ENCODE data around the gene TFR2. TPM values are rescaled to one million over a fixed set of nuclear protein-coding genes. Genes with fewer than 3 reads are reported as not detected.

The TFR2 gene
- total and polyA plus RNA-seq, 2 of the 4 experiments (the other 2 are of a cell fraction), result 0.18 to 0.50 TPM

GRCh38 chr7:100688326-100688860 lies 47.0 kb upstream of the TFR2 start (continued):
- no peak for TF ChIP-seq CTCF (conservative IDR thresholded peaks at IDR 0.05; ENCODE audit: low read depth, low read length)

- Histone ChIP-seq H3K4ac (ENCODE audit: low read depth, low read length) (no peak overlapping the region), H3K79me1 (ENCODE audit: low read depth in 1 of 2, low read length in 2 of 2) (peaks cover 23 to 48% of the 10 kb centered on the region in 2 experiments), H3K36me3 (ENCODE audit: control insufficient read depth, insufficient read depth, low read length) (peaks cover 59% of the 10 kb centered on the region), H4K20me1 (ENCODE audit: insufficient read depth, low read length) (peaks cover 59% of the 10 kb centered on the region), H2BK120ac (ENCODE audit: low read depth, low read length) (no peak overlapping the region), H4K91ac (ENCODE audit: insufficient read depth, low read depth, low read length) (no peak overlapping the region), H4K8ac (ENCODE audit: low read depth in 2 of 2, low read length in 2 of 2) (no peak overlapping the region), H3K4me2 (ENCODE audit: low read depth, low read length) (no peak overlapping the region), H3K9me3 (ENCODE audit: control insufficient read depth, insufficient read depth, low read length) (no peaks in the 10 kb centered on the region), H3K4me3 (ENCODE audit: insufficient read depth, low read depth, low read length) (no peak overlapping the region), H3K18ac (ENCODE audit: low read depth, low read length) (no peak overlapping the region), H3K23ac (ENCODE audit: low read depth, low read length) (no peak overlapping the region), H3K14ac (replicated peaks; ENCODE audit: low read depth, low read length) (no peak overlapping the region), H3K27me3 (ENCODE audit: control insufficient read depth, insufficient read depth, low read length) (no peaks in the 10 kb centered on the region), H2AK9ac (replicated peaks; ENCODE audit: low read depth, low read length, poor library complexity) (no peak overlapping the region), H4K5ac (ENCODE audit: low read depth, low read length) (no peak overlapping the region), H3K56ac (ENCODE audit: extremely low read depth, insufficient read depth, low read length) (no peak overlapping the region), H2AK5ac (ENCODE audit: low read depth, low read length) (no peak overlapping the region), H2BK15ac (ENCODE audit: low read depth, low read length) (no peak overlapping the region), H3K9ac (ENCODE audit: low read depth, low read length) (no peak overlapping the region), H2BK5ac (ENCODE audit: low read depth, low read length, poor library complexity, severe bottlenecking) (no peak overlapping the region), H3K4me1 (ENCODE audit: control insufficient read depth, insufficient read depth, low read length) (peaks cover 18% of the 10 kb centered on the region), H2AFZ (replicated peaks; ENCODE audit: low read length, poor library complexity) (no peak overlapping the region), H2BK20ac (ENCODE audit: low read depth, low read length) (no peak overlapping the region), H3K27ac (ENCODE audit: insufficient read depth, low read length) (no peak overlapping the region), H3K9me1 (ENCODE audit: insufficient read depth, low read length) (no peaks in the 10 kb centered on the region)
- peak; percentile 46 for DNase-seq
- POLR2A ChIA-PET (ENCODE audit: unreplicated experiment), result interaction anchor here (0.6 kb wide), 1 partner anchor 11 kb away, joined by 7 read pairs; no protein-coding TSS in a partner anchor
- dilution Hi-C loops (cut with HindIII; ENCODE audit: low sequenced_read_pairs, unreplicated experiment), result no loop called here
- WGBS, 2 experiments (ENCODE audit: extremely low coverage in 2 of 2, insufficient read length in 1 of 2), result 100% methylated on average over 3 of the region's 25 CpGs; no CpG with 5 or more reads in 1 of the 2 experiments
- ATAC-seq (ENCODE audit: low read depth), result peak; percentile 41; the same call in 1 of the 2 replicates
- TF ChIP-seq CTCF (conservative IDR thresholded peaks at IDR 0.05; ENCODE audit: low read depth, low read length) (0 out of 2 replicates have a peak, but pooled peaks have one; percentile 2), CEBPB (IDR thresholded peaks at IDR 0.05; ENCODE audit: low read depth, low read length) (no peak)
- intact Hi-C loops (cut with micrococcal nuclease), result no loop called here
- BruUV-seq (replicated peaks), result no TSS peak
- CTCF ChIA-PET, result no interaction called here
- in situ Hi-C loops (cut with MboI; ENCODE audit: low sequenced_read_pairs), result no loop called here
These were observed 46.5 kb upstream of the TFR2 start for GRCh38 chr7:100687751-100688300.

All from IMR-90 (cell line).